Activated CD4-positive, alpha-beta T cell treated with anti-CD3 and anti-CD28 coated beads for 24 hours (primary cell): ENCODE results near the gene EIF4G1.

Experiments
- DNase-seq, 2 donors: peaks; one replicate each; pipeline ENCODE4 v3.0.0-alpha.2; 2020; ENCODE audit warnings: low read depth in 2 of 2

EIF4G1 gene

DNA sequence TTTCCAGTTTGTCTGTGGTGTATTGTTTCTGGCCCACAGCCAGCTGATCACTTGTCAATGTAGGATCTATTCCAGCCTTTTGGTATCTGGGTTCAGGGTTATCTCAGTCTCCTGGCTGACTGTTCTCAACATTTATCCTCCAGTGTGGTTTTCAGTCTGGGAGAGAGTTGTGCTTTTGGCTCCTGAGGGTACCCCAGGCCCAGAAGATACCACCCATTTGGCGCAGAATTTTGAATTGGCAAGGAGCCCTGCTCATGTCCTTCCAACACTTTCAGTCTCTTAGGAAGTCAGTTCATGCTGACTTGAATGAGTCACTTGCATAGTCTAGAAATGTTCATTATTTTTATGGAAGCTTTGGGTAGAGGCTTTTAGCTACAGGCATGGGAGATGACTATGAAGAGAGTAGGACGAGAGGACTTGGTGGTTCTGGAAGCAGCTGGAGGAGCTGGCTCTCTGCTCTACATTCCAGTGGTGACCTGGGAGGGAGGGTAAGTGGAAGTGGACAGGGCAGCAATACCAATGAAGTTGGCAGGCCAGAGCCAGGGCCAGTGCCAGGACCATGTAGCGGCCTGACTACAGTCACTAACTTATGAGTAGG, 54.3 kb downstream of the EIF4G1 start:
- no peak for DNase-seq

DNA sequence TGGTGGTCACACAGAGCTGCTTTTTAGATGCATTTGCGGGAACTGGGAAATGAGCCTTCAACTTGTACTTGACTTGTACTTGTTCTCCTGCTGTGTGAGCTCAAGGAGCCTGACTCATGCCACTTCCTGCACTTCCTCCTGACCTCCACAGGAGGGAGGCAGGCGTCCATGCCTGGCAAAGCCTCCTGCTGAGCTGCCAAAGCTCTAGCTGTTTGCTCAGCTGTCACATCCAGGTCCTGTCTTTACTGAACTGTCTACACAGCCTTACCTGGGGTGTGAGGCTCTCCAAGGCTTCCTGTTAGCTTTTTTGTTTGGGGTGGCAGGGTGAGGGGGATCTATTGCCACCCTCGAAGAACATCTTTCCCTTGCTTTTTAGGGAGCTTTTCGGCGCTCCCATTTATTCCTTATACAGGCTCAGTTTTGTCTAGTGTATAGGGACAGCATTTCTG, 57.2 kb downstream of the EIF4G1 start:
- peak in 1 of 2 donors; percentile 35 for DNase-seq

DNA sequence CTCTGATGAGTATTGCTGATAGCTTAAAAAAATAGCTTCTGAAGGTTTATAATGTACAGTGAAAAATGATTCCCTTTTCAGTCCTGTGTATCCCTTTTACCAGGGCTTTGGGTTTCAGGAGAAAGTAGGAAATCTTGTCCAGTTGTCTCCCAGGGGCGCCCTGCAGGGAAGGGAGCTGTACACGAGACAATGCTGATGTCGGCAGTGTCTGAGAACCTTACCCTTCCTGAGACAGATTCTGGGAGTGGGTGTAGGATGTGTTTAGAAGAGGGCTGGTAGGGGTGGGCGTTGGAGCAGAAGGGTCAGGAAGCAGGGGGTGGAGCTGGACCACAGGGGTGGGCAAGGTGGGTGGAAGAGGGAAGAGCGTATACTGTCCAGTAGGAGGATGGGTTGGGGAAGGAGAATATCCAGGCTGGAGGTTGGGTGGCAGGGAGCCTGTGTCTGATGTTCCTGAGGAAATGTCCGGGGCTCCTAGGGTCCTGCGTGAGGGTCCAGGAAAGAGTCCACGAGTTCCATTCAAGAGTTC, 58.0 kb downstream of the EIF4G1 start:
- DNase-seq, result no peak

DNA sequence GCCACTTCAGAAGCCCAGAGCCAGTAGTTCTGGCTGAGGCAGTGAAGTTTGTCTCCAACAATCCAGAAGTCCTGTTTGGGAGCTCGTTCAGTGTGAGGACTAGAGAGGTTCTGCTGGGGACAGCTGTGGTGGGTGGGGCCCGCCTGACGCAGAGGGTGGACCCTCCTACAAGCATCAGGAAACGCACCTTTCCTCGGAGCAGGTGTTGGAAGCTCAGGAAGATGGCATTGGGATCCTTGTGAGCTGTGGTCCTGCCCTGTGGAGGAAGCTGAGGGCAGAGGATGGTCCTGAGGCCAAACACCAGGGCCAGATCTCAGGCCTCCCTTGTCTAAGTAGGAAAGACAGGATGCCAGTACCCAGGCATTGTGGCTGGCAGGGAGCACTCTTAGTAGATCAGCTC, 58.5 kb downstream of the EIF4G1 start:
- no peak for DNase-seq

DNA sequence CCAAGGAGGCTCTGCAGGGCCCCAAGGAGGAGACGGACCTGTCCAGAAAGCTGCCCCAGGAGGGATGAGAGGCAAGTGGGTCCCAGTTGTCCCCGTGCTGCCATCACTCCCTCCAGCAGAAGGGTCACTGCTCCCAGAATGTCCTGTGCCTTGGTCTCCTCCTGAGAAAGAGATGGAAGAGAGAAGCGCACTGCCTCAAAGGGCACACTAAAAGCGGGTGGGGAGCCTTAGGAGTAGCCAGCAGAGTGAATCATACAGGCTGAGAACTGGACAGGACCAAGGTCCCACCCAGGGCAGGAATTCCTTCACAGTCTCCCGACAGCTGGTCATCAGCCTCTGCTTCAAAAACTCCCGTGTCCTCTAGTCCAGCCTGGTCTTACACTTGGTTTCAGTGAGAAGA, 59.0 kb downstream of the EIF4G1 start:
- DNase-seq, result no peak

DNA sequence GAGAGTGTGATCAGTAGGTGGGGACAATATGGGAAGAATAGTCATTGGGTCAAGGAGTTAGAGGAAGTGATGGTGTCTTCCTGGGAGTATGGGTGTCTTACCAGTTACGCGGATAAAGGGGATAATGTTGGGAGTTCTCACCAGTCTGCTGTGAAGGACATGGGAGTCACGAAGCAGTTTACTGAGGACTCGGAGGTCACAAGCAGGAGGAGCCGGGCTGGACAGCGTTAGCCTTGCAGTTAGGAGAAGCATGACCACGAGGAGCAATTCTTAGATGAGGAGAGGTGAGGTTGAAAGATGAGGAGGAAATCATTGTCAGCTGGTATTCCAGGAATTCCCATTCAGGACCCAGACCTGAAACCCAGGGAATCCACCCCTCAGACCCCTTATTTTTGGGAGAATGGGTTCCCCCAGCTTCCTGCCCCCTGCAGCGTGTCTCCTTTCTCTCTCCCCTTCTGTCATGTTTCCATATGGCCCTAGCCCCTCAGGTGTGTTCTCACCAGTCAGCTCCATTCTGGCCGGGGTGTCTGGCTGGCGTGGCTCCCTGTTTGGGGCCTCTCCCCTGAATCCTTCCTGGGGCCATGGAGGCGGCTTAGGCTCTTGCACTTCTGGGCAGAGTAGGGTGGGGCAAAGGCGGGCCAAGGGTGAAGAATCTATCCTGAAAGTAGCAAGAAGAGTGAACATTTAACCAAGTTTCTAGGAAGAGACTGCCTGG, 61.5 kb downstream of the EIF4G1 start:
- no peak for DNase-seq

DNA sequence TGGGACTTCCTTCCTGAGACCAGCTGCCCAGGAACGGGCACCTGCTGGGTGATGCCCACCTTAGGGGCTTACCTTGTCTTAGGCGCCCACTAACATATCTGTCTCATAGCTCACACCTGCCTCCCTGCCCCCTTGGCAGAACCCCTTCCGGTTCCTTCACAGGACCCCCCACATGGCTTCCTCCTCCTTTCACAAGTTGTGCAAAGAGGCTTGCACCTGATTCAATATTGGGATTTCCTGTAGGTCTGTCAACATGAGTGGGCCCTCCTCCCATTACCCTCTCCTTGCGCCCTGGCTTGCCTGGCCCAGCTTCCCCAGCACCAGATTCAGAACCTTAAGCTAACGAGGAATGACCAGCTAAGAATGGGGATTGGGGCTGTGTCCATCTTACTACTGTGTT, 63.0 kb downstream of the EIF4G1 start:
- DNase-seq, result no peak

DNA sequence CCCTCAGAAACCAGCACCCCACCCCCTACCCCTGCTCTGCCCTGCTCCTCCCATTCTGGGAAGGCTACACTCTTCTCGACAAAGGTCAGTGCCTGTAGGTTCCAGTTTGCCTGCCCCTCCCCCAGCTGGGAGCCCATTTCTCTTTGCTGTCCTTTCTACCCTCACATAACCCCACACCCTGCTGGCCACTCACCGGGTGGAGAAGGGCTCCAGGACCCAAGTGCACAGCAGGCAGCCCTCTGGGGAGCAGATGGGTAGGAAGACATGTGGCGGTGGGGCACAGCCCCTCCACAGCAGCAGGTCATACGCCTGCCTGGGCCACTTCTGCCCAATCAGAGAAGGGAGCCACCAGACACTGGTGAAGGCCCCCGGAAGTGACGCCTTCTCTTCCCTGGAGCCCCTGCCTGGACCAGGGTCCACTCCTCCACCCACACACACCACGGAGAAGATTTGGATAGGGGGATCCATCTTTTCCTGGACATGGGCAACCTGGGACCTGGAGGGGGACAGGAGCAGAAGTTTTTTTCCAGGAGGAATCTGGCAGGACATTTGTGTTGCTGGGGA, 63.6 kb downstream of the EIF4G1 start, which contains the start of gene THPO:
Gene THPO (minus strand): TSS at position 326 of the 564 bp plus-strand sequence. CDS start 1,948 bp downstream, outside the sequence.
- no peak for DNase-seq

DNA sequence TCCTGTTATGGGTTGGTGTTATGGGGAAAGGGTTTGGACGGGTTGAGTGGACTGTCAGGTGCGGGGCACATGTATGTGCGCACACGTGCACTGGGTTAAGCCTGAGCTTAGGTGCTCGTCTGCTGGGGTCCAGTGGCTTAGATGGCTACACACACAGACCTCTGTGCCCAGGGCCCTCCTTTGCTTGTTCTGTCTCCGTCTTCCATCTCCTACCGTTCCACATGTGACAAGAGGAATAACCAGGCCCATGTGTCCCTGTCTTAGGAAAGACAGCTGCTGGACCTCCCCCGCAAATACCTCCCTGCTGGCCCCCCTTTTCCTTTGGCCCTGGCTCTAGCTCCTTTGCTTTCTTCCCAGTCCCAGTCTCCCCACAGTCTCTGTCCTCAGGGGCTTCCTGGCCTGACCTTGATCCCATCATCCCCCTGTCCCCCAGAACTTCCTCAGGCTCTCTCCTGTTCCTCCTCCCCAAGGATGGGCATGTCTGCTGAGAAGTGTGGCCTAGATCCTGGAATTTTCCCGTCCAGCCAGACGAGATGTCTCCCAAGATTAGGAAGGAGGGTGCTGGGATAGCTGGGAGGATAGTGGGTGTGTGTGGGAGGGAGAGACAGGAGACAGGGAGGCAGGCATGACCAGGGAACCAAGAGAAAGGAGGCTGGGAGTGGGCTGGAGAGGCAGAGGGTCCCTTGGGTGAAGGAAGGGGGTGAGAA, 64.4 kb downstream of the EIF4G1 start:
- DNase-seq, result no peak

DNA sequence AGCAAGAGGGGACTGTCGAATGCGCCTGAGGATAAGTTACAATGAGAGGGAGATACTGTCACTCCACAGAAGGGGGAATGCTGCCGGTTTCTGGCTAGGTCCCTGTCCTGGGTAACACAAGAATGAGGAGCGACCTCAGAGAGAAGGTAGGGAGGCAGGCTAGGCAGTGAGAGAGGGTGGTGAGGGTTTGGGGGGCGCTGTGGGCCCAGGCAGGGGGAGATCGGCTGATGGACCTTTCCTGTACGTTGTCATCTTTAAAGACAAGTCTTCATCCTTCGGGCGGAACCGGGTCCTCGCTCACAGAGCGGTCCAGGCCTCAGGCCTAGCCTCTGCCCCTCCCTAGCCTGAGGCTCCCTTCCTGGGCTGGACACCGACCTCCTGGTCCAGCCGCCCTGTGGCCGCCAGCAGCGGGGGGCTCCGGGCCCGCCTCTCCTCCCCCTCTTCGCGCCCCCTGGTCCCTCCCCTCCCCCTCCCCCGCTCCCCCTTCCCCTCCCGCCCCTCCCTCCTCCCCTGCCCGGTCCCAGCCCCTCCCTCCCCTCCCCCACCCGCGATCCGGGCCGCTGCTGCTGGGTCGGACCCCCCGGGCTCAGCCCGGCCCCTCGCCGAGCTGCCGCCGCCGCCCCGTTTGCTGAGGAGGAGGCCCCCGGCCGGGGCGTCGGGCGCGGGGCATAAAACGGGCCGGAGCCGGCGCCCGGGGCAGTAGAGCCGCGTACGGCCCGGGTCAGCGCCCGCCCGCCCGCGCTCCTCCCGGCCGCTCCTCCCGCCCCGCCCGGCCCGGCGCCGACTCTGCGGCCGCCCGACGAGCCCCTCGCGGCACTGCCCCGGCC, 65.2 kb downstream of the EIF4G1 start, which contains the start of gene CHRD:
Gene CHRD (plus strand): TSS at position 697 of the 827 bp plus-strand sequence. CDS start 265 bp downstream, outside the sequence.
- DNase-seq, result no peak

DNA sequence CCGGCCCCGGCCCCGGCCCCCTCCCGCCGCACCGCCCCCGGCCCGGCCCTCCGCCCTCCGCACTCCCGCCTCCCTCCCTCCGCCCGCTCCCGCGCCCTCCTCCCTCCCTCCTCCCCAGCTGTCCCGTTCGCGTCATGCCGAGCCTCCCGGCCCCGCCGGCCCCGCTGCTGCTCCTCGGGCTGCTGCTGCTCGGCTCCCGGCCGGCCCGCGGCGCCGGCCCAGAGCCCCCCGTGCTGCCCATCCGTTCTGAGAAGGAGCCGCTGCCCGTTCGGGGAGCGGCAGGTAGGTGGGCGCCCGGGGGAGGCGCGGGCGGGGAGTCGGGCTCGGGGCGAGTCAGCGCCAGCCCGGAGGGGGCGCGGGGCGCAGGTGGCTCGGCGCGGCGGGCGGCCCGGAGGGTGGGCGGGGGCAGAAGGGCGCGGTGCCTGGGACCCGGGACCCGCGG, 65.8 kb downstream of the EIF4G1 start:
- peak in 1 of 2 donors; percentile 19 for DNase-seq

DNA sequence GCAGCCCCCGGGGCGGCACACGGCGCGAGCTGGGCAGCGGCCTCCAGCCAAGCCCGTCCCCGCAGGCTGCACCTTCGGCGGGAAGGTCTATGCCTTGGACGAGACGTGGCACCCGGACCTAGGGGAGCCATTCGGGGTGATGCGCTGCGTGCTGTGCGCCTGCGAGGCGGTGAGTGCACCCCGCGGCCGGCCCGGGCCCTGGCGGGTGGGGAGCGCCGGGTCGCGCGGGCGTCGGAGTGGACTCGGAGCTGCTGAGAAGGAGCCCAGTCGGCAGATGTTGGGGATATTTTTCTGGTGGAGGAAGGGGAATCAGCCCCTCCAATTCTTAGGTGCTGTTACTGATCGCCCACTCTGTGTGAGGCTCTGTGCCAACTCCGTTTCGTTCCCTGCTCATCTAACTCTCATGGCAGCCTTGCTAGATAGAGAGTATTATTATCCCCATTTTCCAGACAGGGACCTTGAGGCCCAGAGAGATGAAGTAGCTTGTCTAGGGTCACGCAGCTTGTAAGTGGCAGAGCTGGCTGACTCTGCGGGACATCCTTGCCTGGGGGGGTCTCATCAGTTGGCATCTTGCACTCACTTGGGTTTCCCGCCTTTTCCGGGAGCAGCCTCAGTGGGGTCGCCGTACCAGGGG, 66.3 kb downstream of the EIF4G1 start:
- no peak for DNase-seq

DNA sequence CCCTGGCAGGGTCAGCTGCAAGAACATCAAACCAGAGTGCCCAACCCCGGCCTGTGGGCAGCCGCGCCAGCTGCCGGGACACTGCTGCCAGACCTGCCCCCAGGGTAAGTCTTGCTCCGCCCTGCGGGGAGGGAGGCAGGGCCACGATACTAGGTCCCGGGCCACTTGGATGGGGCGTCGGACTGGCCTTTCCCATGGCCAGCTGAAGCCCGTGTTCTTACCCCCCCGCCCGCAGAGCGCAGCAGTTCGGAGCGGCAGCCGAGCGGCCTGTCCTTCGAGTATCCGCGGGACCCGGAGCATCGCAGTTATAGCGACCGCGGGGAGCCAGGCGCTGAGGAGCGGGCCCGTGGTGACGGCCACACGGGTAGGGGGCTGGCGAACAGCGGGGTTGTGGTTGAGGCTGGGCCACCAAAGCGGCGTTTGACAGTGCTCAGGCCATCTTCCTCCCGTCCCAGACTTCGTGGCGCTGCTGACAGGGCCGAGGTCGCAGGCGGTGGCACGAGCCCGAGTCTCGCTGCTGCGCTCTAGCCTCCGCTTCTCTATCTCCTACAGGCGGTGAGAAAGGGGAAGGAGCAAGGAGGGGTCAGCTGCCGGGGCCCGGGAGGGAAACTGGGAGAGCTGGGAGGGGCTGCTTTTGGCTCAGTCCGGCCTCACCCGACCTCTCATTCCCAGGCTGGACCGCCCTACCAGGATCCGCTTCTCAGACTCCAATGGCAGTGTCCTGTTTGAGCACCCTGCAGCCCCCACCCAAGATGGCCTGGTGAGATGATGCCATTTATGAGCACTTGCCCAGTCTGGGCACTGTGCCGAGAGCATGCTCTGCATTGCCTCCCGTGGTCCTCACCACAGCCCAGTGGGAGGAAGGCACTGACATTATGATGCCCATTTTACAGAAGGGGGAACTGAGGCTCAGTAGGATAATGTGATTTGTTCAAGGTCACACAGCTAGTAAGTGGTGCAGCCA, 67.1 kb downstream of the EIF4G1 start:
- no peak for DNase-seq

DNA sequence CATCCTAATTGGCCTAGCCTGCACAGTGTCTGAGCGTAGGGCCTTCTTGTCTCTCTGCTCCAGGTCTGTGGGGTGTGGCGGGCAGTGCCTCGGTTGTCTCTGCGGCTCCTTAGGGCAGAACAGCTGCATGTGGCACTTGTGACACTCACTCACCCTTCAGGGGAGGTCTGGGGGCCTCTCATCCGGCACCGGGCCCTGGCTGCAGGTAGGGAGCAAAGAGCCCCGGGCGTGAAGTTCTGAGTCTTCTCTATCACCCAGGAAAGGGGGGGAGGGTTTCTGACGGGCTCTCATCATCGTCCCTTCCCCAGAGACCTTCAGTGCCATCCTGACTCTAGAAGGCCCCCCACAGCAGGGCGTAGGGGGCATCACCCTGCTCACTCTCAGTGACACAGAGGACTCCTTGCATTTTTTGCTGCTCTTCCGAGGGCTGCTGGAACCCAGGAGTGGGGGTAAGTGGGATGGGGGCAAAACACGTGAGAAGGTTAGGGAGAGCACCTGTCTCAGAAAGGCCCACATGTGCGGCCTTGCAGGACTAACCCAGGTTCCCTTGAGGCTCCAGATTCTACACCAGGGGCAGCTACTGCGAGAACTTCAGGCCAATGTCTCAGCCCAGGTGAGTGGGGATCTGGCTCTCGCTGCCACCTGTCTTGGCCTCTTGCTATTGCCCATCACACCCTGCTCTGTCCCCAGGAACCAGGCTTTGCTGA, 68.1 kb downstream of the EIF4G1 start:
- no peak for DNase-seq

DNA sequence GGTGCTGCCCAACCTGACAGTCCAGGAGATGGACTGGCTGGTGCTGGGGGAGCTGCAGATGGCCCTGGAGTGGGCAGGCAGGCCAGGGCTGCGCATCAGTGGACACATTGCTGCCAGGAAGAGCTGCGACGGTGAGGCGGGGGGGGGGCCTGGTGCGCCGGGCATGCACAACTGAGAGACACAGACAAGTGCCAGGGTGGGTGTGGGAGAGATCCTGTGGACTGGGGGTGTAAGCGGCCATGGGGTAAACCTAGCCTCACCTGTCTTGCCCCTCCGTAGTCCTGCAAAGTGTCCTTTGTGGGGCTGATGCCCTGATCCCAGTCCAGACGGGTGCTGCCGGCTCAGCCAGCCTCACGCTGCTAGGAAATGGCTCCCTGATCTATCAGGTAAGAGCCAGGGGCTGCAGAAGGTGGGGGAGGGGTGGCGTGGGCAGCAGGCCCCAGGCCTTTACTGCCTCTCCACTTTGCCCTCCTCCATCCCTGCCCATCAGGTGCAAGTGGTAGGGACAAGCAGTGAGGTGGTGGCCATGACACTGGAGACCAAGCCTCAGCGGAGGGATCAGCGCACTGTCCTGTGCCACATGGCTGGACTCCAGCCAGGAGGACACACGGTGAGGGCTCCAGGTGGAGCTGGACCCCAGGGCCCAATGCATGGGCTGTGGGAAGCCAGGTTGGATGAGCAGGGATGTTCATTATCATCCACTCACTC, 68.8 kb downstream of the EIF4G1 start:
- no peak for DNase-seq

DNA sequence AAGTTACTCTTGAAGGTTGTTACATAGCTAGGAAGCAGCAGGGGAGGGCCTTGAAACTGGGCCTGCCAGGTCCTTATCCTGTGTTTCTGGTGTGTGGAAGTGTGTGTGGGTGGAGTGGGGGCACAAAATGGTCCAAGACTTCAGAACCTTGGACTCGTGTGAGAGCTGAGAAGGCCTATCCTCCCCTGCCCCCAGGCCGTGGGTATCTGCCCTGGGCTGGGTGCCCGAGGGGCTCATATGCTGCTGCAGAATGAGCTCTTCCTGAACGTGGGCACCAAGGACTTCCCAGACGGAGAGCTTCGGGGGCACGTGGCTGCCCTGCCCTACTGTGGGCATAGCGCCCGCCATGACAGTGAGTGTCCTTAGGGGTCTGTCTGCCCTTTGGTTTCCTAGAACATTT, 69.9 kb downstream of the EIF4G1 start:
- no peak for DNase-seq
